Gastroesophageal sphincter (tissue), 3 donors: Measurements from ENCODE around the gene PBX1.

Experiments used
- CTCF ChIP-seq, 4 experiments: fragments of 200-600 bp in 2 of 4; fragments of 450-650 bp in 2 of 4; sonication (generic) in 1 of 4; IDR thresholded peaks; one replicate each; pipeline ENCODE4 v1.5.1; 2017 to 2019; ENCODE audit warnings: antibody characterized with exemption in 4 of 4, mild to moderate bottlenecking in 2 of 4, moderate library complexity in 2 of 4
- EP300 ChIP-seq: sonication (generic); formaldehyde crosslinking; IDR thresholded peaks from one replicate; pipeline ENCODE4 v1.6.1; 2017; ENCODE audit warnings: antibody characterized with exemption, mild to moderate bottlenecking
- POLR2A ChIP-seq, 2 donors: fragments of 450-650 bp; IDR thresholded peaks; one replicate each; pipeline ENCODE4 v1.6.1; 2017; ENCODE audit warnings: antibody characterized with exemption in 2 of 2, mild to moderate bottlenecking in 2 of 2, moderate library complexity in 1 of 2
- POLR2AphosphoS5 ChIP-seq: sonication (generic); formaldehyde crosslinking; IDR thresholded peaks from one replicate; pipeline ENCODE4 v1.6.1; 2017; ENCODE audit warnings: antibody characterized with exemption

GRCh38 chr1:164630626-164631396 is 71.8 kb downstream of the PBX1 start:
- no peak for TF ChIP-seq CTCF (IDR thresholded peaks at IDR 0.05)
- TF ChIP-seq POLR2A (IDR thresholded peaks at IDR 0.05) = no peak
- peak; percentile 53 for TF ChIP-seq POLR2AphosphoS5
- no peak for TF ChIP-seq EP300
